HTR-8/SVneo (cell line): ENCODE measurements around the gene PCBP3.
"Not testable (repeated sequence)": the region's sequence is repeated elsewhere in the genome, so short reads cannot be mapped to it uniquely, and the experiment has no call there.

Experiments used
- DNase-seq: peaks from one replicate; pipeline ENCODE4 v3.0.0; 2011; ENCODE audit warnings: low spot score, mixed read lengths; ENCODE audit not compliant: insufficient read length
- FAIRE-seq: peaks from 2 replicates; lab custom pipeline; 2011; peaks lifted over from hg19 to GRCh38; lab: Jason Lieb, UNC

The PCBP3 gene

GRCh38 chr21:45894906-45895777, 251.6 kb downstream of the PCBP3 start:
- FAIRE-seq (no peak), DNase-seq (no peak)

- FAIRE-seq: no peak
- no peak for DNase-seq
Measured at GRCh38 chr21:45895778-45896370, 252.3 kb downstream of the PCBP3 start.

GRCh38 chr21:45896431-45896830, 252.9 kb downstream of the PCBP3 start:
- not testable (repeated sequence) for FAIRE-seq

GRCh38 chr21:45897191-45898027, 253.9 kb downstream of the PCBP3 start:
- FAIRE-seq (no peak), DNase-seq (no peak)

More at GRCh38 chr21:45896431-45896830, 252.9 kb downstream of the PCBP3 start:
- not testable (repeated sequence) for DNase-seq

GRCh38 chr21:45898028-45898350, 254.5 kb downstream of the PCBP3 start:
- FAIRE-seq: no peak

GRCh38 chr21:45898781-45899180, 255.3 kb downstream of the PCBP3 start:
- DNase-seq (no peak), FAIRE-seq (no peak)

More at GRCh38 chr21:45898028-45898350, 254.5 kb downstream of the PCBP3 start:
- no peak for DNase-seq

GRCh38 chr21:45899317-45900033, 255.9 kb downstream of the PCBP3 start:
- no peak for DNase-seq
- no peak for FAIRE-seq

GRCh38 chr21:45900034-45900868, 256.7 kb downstream of the PCBP3 start:
- FAIRE-seq: no peak
- no peak for DNase-seq

- DNase-seq: no peak
- FAIRE-seq: no peak
Measured at GRCh38 chr21:45901061-45901690, 257.7 kb downstream of the PCBP3 start.

GRCh38 chr21:45902292-45902995, 258.9 kb downstream of the PCBP3 start:
- FAIRE-seq: no peak
- no peak for DNase-seq

GRCh38 chr21:45905196-45905595, 261.7 kb downstream of the PCBP3 start:
- FAIRE-seq: no peak
- no peak for DNase-seq

- FAIRE-seq: no peak
- DNase-seq: no peak
Measured at GRCh38 chr21:45906196-45906805, 262.8 kb downstream of the PCBP3 start.

GRCh38 chr21:45906859-45907258, 263.3 kb downstream of the PCBP3 start:
- FAIRE-seq: no peak
- DNase-seq: no peak

- DNase-seq (no peak), FAIRE-seq (no peak)
Measured at GRCh38 chr21:45908536-45909237, 265.2 kb downstream of the PCBP3 start.

GRCh38 chr21:45909238-45909988, 265.9 kb downstream of the PCBP3 start:
- FAIRE-seq: no peak
- DNase-seq: no peak

- DNase-seq: no peak
- FAIRE-seq: no peak
Measured at GRCh38 chr21:45910155-45910547, 266.6 kb downstream of the PCBP3 start.
